Karpas-422 (cell line): ENCODE data around the gene FLT4. TPM values are rescaled to one million over a fixed set of nuclear protein-coding genes. Genes with fewer than 3 reads are reported as not detected.

Source experiments
- DNase-seq: peaks from one replicate; pipeline ENCODE4 v3.0.0-alpha.2; 2015
- H2AFZ ChIP-seq: fragments of 200-600 bp; sonication (generic); 2 replicates; pipeline ENCODE4 v1.6.1; 2014; ENCODE audit warnings: antibody characterized with exemption, low read length, mixed read lengths
- H3K27ac ChIP-seq: fragments of 200-600 bp; sonication (generic); 2 replicates; pipeline ENCODE4 v1.5.1; 2014; ENCODE audit warnings: mild to moderate bottlenecking, low read length, moderate library complexity
- H3K27me3 ChIP-seq: fragments of 200-600 bp; sonication (generic); 2 replicates; pipeline ENCODE4 v1.6.1; 2014; ENCODE audit warnings: low read length, mixed read lengths
- H3K36me3 ChIP-seq: fragments of 200-600 bp; sonication (generic); 2 replicates; pipeline ENCODE4 v1.6.1; 2014; ENCODE audit warnings: low read length, mixed read lengths; ENCODE audit not compliant: insufficient read depth
- H3K4me1 ChIP-seq: fragments of 200-600 bp; sonication (generic); 2 replicates; pipeline ENCODE4 v1.6.1; 2014; ENCODE audit warnings: mild to moderate bottlenecking, low read length, mixed read lengths
- H3K4me2 ChIP-seq: fragments of 200-600 bp; sonication (generic); 2 replicates; pipeline ENCODE4 v1.6.1; 2014; ENCODE audit warnings: low read length, low read depth, mild to moderate bottlenecking; ENCODE audit not compliant: poor library complexity, severe bottlenecking
- H3K4me3 ChIP-seq: fragments of 200-600 bp; sonication (generic); 2 replicates; pipeline ENCODE4 v1.5.1; 2014; ENCODE audit warnings: mild to moderate bottlenecking, antibody characterized with exemption, low read length, mixed read lengths
- H3K79me2 ChIP-seq: fragments of 200-600 bp; sonication (generic); 2 replicates; pipeline ENCODE4 v1.6.1; 2014; ENCODE audit warnings: mild to moderate bottlenecking, low read length, mixed read lengths
- H3K9ac ChIP-seq: fragments of 200-600 bp; sonication (generic); 2 replicates; pipeline ENCODE4 v1.6.0; 2014; ENCODE audit warnings: low read length
- H3K9me2 ChIP-seq: fragments of 200-600 bp; sonication (generic), shearing (Covaris generic); replicated peaks from 2 replicates; pipeline ENCODE4 v1.6.0; 2014; ENCODE audit warnings: mild to moderate bottlenecking, low read length, moderate library complexity; ENCODE audit not compliant: insufficient read depth
- H3K9me3 ChIP-seq: fragments of 300-700, 200-600 bp; sonication (generic); 2 replicates; pipeline ENCODE4 v1.6.1; 2014; ENCODE audit warnings: low read length, mixed read lengths
- H4K20me1 ChIP-seq: fragments of 200-600 bp; sonication (generic); 2 replicates; pipeline ENCODE4 v1.6.1; 2014; ENCODE audit warnings: mild to moderate bottlenecking, antibody characterized with exemption, low read length, low read depth; ENCODE audit not compliant: insufficient read depth
- total RNA-seq: library from RNA; depleted of rRNA; stranded (reverse); fragments of >200 nt; shearing (Covaris generic); gene quantifications from 2 replicates; pipeline ENCODE4 v1.2.3, GENCODE V29; 2014; ENCODE audit warnings: low replicate concordance

Gene FLT4
- total RNA-seq, 1 experiment from 2014 or later: not detected

DNA sequence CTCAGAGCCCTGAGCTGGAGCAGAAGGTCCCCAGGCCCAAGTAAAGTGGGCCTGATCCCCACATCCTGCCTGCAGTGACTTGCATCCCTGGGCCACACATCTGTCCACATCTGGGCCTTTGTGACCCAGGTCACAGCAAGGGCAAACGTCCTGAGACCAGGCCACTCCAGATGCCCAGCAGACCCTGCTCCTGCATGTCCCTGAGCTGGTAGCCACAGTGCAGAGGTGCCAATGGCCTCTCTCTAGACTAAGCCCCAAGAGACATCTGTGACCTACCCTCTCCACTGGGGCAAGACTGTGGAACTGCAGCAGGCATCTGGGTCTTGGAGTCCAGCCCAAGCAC lies 2.5 kb downstream of the FLT4 start:
- no peak overlapping the region for H3K9ac ChIP-seq
- H3K36me3 ChIP-seq: no peaks in the 10 kb centered on the region
- H3K4me2 ChIP-seq: no peak overlapping the region
- no peaks in the 10 kb centered on the region for H4K20me1 ChIP-seq
- no peaks in the 10 kb centered on the region for H3K79me2 ChIP-seq
- no peaks in the 10 kb centered on the region for H3K27me3 ChIP-seq
- H3K9me3 ChIP-seq: no peaks in the 10 kb centered on the region
- no peak overlapping the region for H2AFZ ChIP-seq
- H3K27ac ChIP-seq: no peak overlapping the region
- no peaks in the 10 kb centered on the region for H3K9me2 ChIP-seq
- no peak for DNase-seq
- H3K4me1 ChIP-seq: no peaks in the 10 kb centered on the region
- no peak overlapping the region for H3K4me3 ChIP-seq

DNA sequence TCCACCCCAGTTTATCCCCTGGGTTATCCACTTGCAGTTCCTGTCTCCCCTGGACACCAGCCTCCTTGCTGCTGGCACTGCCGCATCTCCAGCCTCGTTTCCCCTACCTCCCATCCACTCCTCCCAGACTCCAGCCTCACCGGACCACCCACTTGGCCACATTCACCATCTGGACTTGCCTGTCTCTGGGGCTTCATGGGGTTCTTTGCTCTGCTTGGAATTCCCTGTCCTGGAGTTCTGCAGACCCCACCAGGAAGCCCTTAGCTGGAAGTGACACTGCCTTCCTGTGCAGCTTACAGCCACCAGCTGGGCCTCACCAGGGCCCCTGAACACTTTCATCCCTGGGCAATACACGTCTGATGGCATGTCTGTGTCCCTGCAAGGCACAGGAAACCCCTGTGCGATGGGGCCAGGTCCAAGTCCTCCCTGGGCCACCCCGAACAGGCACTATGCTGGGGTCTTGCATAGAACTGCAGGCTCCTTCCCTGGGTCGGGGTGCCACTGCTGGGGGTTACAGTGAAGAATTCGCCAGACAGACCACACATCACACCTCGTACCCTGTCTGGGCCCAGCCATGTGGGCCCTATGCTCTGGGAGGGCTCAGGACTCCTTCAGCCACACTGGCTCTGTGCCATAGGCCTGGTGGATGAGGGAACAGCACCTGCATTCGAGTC lies 3.0 kb downstream of the FLT4 start:
- no peak for DNase-seq
- no peak overlapping the region for H3K9ac ChIP-seq

DNA sequence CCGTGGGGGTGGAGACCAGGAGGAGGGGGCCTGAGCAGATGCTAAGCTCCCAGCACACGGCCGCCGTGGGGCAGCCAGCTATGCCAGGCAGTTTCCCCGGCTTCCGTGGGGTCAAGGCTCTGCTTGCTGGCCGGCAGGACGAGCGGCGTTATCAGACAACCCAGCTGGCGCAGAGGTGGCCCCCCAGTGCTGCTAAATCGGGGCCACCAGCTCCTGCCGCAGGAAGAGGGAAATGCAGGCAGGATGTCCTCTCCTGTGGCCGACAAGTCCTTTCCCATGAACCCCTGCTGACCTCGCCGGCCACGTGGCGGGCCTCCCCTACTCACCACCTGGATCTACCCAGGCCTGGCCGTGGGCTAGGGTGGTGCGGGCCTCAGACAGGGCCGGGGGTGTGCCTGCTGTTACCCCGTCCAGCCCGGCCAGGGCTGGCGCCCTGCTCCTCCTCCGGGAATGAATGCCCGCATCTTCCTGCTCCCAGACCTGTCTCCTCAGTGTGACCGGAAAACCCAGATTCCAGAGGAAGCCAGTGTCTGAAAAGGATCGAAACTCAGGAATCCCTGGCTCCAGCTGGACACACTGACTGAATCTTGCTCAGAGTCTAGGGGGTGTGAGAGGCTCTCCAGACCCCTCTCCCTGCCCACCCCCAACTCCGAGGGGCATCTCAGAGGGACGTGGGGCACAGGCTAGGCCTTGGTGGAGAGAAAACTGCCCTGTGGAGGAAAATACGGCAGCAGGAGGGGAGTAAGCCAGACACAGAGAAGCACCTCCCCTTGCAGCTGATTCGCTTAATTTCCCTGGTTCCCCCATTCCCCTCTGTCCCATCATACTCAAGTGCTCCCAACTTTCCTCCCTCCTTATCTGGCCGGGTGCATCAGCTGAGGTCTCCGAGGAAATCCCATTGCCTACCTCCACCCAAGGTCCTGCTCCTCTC lies 3.9 kb downstream of the FLT4 start:
- H3K9ac ChIP-seq: no peak overlapping the region
- H3K4me1 ChIP-seq: no peaks in the 10 kb centered on the region
- DNase-seq: no peak
- H3K4me3 ChIP-seq: no peak overlapping the region
- H3K4me2 ChIP-seq: no peak overlapping the region
- no peak overlapping the region for H2AFZ ChIP-seq
- no peaks in the 10 kb centered on the region for H3K27me3 ChIP-seq
- no peaks in the 10 kb centered on the region for H3K36me3 ChIP-seq
- H3K9me2 ChIP-seq: no peaks in the 10 kb centered on the region
- no peaks in the 10 kb centered on the region for H4K20me1 ChIP-seq
- no peak overlapping the region for H3K27ac ChIP-seq
- H3K79me2 ChIP-seq: no peaks in the 10 kb centered on the region
- H3K9me3 ChIP-seq: no peaks in the 10 kb centered on the region

More for the DNA sequence above, 3.0 kb downstream of the FLT4 start:
- H4K20me1 ChIP-seq: no peaks in the 10 kb centered on the region
- H3K4me3 ChIP-seq: no peak overlapping the region
- H3K4me2 ChIP-seq: no peak overlapping the region
- H3K9me3 ChIP-seq: no peaks in the 10 kb centered on the region
- H3K27me3 ChIP-seq: no peaks in the 10 kb centered on the region
- H3K9me2 ChIP-seq: no peaks in the 10 kb centered on the region
- H3K36me3 ChIP-seq: no peaks in the 10 kb centered on the region
- H2AFZ ChIP-seq: no peak overlapping the region
- H3K4me1 ChIP-seq: no peaks in the 10 kb centered on the region
- no peak overlapping the region for H3K27ac ChIP-seq
- H3K79me2 ChIP-seq: no peaks in the 10 kb centered on the region

DNA sequence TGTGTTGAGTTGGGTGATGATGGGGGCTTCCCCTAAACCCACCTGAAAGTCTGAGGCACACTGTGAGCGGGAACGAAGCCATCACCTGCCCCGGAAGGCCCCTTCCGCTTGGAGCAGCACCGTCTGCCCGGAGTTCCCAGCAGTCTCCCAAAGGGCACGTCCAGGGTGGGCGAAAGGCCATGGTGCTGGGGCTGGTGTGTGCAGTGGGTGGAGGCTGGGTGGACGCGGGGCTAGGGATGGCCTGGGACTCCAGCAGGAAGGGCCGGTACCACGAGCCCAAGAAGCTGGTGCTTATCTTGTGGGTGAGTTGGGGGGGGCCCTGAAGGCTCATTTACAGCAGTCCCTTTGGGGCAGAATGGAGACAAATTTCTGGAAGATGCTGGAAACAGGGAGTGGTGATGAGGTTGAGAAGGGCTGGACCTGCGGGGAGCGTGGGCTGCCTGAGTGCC lies 4.6 kb downstream of the FLT4 start:
- no peaks in the 10 kb centered on the region for H4K20me1 ChIP-seq
- no peak overlapping the region for H3K4me2 ChIP-seq
- no peaks in the 10 kb centered on the region for H3K36me3 ChIP-seq
- H3K27me3 ChIP-seq: no peaks in the 10 kb centered on the region
- no peaks in the 10 kb centered on the region for H3K9me2 ChIP-seq
- H3K79me2 ChIP-seq: no peaks in the 10 kb centered on the region
- no peak overlapping the region for H2AFZ ChIP-seq
- H3K9ac ChIP-seq: no peak overlapping the region
- no peaks in the 10 kb centered on the region for H3K4me1 ChIP-seq
- H3K4me3 ChIP-seq: no peak overlapping the region
- DNase-seq: no peak
- no peak overlapping the region for H3K27ac ChIP-seq
- no peaks in the 10 kb centered on the region for H3K9me3 ChIP-seq

DNA sequence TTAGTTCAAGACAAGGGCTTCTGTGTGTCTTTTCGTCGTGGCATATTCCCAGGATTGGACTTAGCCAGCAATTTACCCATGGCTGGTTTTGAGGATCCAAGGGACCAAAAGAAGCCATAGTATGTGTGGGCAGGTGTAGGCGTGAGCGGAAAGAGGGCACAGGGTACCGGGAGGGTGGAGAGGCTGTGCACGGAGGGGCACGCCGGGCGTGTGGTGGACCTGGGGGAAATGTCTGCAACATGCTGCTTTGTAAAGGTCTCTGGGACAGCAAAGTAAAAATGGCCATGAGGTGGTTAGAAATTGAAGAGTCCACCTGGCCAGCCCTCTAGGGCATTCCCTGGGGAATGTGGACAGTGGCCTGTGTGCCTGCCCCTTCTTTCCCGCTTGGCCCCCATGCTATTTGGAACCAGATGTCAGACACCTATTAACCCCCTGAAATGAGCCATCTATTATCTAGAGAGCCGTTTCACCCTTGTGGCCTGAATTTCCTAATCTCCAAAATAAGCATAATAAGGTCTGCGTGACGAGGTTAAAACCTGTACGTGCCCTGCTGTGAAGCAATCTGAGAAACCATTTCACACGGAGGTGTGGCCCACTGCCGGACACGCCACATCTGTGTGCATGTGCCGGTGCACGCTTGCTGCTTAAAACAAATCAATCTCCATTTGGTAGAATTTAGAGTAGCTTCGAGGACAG lies 5.1 kb downstream of the FLT4 start:
- Histone ChIP-seq H3K9me2 (no peaks in the 10 kb centered on the region), H3K4me3 (no peak overlapping the region), H2AFZ (no peak overlapping the region), H3K9ac (no peak overlapping the region), H3K9me3 (no peaks in the 10 kb centered on the region), H3K27me3 (no peaks in the 10 kb centered on the region), H3K36me3 (no peaks in the 10 kb centered on the region), H3K27ac (no peak overlapping the region), H4K20me1 (no peaks in the 10 kb centered on the region), H3K4me1 (no peaks in the 10 kb centered on the region), H3K4me2 (no peak overlapping the region), H3K79me2 (no peaks in the 10 kb centered on the region)
- DNase-seq: no peak

DNA sequence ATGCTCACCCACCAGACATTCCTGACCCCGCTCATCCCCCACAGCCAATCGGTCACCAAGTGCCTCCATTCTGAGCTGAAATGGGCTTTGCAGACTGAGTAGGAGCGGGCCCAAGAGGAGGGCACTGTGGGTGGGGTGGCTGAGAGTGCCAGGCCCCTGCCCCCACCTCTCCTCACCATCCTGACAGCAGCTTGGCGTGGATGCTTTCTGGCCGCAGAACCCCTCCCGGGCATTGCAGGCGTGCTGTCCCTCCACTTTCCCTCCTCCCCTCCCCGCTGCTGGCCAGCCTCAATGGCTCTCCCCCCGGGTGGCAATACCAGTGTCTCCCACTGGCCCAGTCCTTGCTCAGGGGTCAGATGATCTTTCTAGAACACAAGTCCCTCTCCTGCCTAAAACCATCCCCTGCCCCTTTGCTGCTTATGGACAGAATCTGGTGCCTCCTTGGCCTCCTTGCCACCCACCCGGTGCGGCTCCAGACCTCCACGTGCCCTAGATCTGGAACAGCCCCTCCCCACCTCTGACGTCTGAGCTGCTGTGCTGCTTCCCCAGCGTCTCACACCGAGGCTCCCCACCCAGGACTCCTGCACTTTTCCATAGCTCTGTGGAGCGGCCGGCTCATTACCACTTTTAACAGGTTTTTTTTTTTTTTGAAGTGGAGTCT lies 6.1 kb downstream of the FLT4 start:
- no peak for DNase-seq
- no peaks in the 10 kb centered on the region for H3K79me2 ChIP-seq
- H3K36me3 ChIP-seq: no peaks in the 10 kb centered on the region
- H4K20me1 ChIP-seq: no peaks in the 10 kb centered on the region
- no peak overlapping the region for H3K4me2 ChIP-seq
- H3K9me3 ChIP-seq: no peaks in the 10 kb centered on the region
- no peaks in the 10 kb centered on the region for H3K9me2 ChIP-seq
- no peak overlapping the region for H3K9ac ChIP-seq
- no peak overlapping the region for H3K27ac ChIP-seq
- no peak overlapping the region for H2AFZ ChIP-seq
- H3K4me1 ChIP-seq: no peaks in the 10 kb centered on the region
- H3K4me3 ChIP-seq: no peak overlapping the region
- no peaks in the 10 kb centered on the region for H3K27me3 ChIP-seq

DNA sequence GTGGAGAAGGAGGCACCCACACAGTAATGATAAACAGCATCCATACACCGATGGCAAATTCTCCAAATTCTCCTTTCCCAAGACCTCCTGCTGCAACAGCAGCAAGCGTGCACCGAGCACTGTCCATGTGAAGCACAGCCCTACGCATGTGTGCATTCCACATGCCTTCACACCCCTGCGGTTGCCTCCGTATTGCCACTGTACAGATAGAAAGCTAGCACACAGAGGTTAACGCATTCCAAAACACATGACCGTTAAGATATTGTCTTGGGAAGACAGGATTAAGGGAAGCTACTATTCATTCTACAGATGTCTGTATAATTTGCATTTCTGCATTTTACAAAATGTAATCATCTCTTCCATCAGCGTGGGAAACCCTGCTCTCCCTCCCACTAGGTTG lies 6.6 kb downstream of the FLT4 start:
- Histone ChIP-seq H3K27ac (no peak overlapping the region), H3K79me2 (no peaks in the 10 kb centered on the region)

More for the DNA sequence above, 6.6 kb downstream of the FLT4 start:
- DNase-seq: no peak
- no peaks in the 10 kb centered on the region for H3K36me3 ChIP-seq
- H3K4me3 ChIP-seq: no peak overlapping the region
- H3K9me2 ChIP-seq: no peaks in the 10 kb centered on the region
- H3K9me3 ChIP-seq: no peaks in the 10 kb centered on the region
- no peaks in the 10 kb centered on the region for H3K4me1 ChIP-seq
- H3K27me3 ChIP-seq: no peaks in the 10 kb centered on the region
- H2AFZ ChIP-seq: no peak overlapping the region
- H4K20me1 ChIP-seq: no peaks in the 10 kb centered on the region
- H3K4me2 ChIP-seq: no peak overlapping the region
- H3K9ac ChIP-seq: no peak overlapping the region
